GM21390 (cell line): ENCODE measurements around the gene MICOS13.
"Not testable (repeated sequence)": the region's sequence is repeated elsewhere in the genome, so short reads cannot be mapped to it uniquely, and the experiment has no call there.

Experiments
- ATAC-seq: cut with Tn5 transposase; IDR thresholded peaks from one replicate; pipeline ENCODE4 v1.9.1; 2021; ENCODE audit not compliant: unreplicated experiment

MICOS13 gene

DNA sequence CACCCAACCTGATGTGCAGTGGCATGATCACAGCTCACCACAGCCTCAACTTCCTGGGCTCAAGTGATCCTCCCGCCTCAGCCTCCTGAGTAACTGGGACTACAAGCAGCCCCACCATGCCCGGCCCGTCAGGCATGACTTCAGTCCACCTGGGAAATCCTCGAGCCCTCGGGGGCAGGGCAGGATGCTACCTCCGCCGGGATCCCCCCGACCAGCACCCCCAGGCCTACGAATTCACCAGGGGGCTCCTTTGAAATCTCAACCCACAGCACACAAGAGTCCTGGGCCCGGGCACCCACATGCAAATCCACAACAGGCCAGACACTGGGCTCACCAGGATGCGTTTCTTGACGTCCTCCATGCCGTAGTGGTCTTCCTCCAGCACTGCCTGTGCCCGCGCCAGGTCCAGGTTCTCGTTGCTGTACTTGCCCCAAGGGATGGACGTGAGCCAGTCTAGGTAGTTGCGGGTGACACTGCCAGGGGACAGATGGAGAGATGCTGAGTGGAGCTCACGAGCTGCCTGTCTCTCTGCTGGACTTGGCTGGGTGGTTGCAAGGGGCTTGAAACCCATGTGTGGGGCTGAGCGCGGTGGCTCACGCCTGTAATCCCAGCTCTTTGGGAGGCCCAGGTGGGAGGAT is 20.3 kb upstream of the MICOS13 start:
- no peak for ATAC-seq

GRCh38 chr19:5698635-5699422 is 18.5 kb upstream of the MICOS13 start:
- no peak for ATAC-seq

DNA sequence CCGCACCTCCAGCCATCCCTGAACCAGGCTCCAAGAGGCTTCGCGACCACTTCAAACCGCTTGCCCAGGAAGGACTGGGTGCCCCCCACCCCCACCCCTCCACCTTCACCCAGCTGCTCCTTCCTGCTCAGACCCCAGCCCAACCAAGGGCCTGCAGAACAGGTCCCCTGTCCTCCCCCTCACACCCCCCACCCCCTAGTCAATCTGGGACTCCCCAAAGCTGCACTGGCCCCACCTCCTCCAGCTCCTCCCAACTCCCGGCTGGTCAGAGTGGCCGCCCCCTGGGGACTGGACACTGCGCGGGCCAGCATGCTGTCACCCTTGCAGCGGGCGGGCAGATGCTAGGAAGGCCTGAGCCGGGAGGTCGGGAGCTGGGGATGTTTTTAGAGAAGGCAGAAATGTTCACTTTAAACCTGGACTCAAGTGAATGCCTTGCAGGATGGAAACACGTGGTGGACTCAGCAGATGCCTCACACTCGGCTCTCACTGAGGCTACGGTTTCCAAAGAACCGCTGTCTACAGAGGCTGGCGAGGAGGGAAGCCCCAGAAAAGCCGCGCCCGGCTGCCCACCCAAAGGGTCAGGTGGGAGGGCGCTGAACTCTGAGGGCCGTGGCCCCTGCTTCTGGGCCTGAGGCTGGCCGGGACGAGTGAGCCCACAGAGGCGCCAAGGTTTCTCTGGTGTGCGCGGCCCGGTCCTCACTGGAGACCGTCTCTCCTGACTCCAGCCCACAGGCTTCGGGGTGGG is 17.7 kb upstream of the MICOS13 start:
- no peak for ATAC-seq

GRCh38 chr19:5697022-5697889 is 16.9 kb upstream of the MICOS13 start:
- no peak for ATAC-seq

DNA sequence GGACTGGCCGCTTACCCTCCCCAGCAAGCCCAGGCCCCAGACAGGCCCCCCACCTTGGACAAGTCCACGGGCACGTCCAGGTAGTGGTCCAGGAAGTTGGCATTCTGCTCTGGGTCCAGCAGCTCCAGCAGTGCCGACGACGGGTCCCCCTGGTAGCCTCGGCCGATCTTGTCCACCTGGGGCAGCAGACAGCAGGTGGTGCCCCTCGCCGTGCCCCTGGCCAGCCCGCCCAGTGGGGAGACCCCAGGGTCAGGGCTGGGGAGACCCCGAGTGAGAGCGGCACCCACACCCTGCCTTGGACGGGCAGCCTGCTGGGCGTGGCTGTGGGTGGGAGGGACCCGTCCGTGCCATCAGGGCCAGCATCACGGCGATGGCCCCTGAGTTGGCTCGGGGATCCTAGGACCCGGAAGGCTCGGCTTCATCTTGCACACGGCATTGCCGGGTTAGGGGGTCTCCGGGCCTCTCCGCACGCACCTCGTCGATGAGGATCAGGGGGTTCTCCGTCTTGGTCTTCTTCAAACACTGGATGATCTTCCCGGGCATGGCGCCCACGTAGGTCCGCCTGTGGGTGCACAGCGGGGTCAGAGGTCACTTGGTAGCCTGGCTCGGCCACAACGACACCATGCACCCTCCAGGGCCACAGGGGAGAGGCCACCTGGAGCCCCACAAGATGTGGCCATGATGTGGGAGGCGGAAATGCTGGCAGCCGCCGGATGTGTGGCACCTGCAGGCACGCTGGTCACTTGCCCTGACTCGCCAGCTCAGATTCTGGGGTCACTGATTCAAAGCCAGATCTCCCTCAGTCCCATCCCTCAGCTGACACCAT is 16.1 kb upstream of the MICOS13 start:
- ATAC-seq, result no peak

- no peak for ATAC-seq
Measured at GRCh38 chr19:5695649-5696195, 15.4 kb upstream of the MICOS13 start.

GRCh38 chr19:5694956-5695648 is 14.8 kb upstream of the MICOS13 start:
- ATAC-seq, result no peak

GRCh38 chr19:5694167-5694955 is 14.0 kb upstream of the MICOS13 start:
- no peak for ATAC-seq

DNA sequence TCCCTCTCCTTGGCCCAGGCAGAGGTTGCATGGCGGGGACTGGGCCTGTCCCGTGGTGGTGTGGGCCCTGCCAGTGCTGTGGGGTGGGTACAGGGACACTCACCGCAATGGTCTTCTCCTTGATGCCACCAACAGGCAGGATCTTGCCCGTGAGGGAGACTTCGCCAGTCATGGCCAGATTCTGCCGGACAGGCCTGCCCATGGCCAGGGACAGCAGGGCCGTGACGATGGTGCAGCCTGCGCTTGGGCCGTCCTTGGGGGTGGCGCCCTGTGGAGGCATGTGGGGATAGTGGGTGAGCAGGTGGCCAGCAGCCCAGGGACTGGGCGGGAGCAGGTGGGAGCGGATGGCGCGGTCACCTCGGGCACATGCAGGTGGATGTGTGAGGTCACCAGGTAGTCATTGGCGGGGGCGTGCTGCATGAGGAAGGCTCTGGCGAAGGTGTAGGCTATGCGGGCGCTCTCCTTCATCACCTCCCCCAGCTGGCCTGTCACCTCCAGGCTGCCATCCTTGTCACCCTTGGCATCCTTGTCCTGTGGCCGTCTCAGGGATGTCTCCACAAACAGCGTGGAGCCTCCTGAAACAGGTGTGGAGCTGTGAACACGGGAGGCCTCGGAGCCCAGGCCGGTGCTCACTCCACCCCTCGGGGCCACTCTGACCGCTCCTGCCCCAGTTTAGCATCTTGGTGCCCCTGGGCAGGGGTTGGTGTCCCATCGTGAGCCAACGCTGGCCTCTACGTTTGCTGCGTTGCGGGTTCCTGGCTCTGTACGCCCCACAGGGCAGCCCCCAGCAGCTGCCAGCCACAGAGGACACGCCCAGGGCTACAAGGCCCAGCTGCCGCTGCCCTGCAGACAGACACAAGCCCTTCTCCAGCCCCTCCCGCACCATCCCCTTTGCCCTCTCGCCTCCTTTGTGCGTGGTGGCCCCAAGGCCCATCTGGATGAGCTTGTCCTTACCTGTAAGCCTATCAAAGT is 13.2 kb upstream of the MICOS13 start:
- no peak for ATAC-seq

DNA sequence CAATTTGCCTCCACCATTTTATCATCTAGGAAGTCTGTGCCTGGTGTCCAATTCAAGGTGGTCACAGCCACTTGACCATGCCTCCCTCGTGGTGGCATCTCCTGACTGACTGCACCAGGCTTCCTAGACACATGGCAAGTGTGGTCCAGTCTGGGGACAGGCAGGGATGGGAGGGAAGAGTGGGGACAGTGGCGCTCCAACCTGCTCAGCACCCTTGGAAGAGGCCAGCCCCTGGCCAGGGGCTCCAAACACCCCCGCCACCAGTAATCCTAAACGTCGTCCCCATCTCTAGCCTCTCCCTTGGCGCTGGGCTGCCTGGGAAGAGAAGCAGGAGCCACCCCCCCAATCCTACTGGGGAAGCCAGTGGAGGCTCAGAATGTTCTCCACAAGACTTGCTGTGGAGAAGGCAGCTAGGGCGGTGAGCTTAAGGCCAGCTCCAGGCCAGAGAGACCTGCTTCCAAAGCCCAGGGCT is 12.4 kb upstream of the MICOS13 start:
- ATAC-seq, result no peak

DNA sequence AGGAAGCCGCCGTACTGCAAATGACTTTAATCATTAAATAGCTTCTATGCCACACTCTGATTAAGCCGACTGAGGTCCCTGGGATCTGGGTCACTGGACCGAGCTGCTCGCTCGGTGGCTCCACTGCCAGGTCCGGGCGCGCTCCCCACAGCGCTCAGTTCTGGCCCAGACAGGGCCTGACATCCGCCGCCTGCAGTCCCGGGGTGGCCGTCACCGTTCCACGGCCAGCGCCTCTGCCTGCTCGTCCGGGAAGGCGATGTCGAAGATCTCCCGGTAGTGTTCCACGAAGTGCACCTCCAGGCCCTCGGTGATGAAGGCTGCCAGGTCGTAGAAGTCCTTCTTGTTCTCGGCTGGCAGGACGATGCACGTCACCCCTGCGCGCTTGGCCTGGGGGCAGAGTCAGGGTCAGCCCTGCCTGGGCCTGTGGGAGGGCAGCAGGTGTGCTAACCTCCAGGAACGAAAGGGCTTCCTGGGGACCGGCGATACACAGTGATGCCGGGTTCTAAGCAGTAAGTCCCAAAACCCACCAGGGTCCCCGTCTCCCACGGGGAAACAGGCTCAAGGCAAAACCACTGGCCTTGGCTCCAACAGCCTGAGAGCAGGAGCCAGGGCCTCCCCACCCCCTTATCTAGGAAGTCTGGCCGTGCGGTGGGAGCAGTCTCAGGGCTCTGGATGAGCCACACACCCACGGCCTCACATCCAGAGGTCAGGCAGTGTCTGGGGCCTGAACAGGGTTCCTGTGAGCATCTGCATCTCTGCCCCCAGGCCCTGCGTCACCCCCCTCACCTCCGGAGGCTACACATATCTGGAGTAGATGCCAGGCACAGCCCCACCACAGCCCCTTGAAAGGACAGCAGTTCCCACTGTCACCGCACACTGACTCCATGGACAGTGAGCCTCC is 11.8 kb upstream of the MICOS13 start:
- ATAC-seq, result no peak

DNA sequence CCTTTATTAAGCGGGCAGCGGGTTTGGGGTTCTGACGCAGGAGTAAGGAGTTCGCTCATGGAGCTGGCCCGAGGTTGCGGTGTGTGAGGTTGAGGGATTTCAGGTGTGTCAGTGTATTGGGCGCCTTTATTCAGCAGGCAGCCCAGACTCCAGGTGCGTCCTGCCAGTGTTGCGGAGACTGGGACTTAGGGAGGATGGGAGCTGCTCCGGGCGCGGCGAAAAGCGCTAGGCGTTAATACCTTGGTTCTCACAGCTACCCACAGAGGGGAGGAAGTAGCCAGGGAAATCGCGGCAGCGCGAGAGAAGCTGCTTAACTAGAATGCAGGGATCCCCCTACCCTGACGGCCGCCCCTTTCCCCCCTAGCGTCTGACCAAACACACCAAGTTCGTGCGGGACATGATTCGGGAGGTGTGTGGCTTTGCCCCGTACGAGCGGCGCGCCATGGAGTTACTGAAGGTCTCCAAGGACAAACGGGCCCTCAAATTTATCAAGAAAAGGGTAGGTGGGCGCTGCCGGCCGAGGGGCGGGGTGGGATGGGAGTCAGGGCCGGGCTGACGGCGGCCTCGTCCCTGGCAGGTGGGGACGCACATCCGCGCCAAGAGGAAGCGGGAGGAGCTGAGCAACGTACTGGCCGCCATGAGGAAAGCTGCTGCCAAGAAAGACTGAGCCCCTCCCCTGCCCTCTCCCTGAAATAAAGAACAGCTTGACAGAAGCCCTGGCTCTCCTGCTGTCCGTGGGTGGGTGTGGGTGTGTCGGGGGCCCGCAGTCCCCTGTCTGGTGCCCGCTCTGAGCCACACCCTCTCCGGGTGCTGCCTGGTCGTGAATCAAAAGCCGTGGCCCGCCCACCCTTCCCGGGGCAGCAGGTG is 10.9 kb upstream of the MICOS13 start:
- no peak for ATAC-seq

DNA sequence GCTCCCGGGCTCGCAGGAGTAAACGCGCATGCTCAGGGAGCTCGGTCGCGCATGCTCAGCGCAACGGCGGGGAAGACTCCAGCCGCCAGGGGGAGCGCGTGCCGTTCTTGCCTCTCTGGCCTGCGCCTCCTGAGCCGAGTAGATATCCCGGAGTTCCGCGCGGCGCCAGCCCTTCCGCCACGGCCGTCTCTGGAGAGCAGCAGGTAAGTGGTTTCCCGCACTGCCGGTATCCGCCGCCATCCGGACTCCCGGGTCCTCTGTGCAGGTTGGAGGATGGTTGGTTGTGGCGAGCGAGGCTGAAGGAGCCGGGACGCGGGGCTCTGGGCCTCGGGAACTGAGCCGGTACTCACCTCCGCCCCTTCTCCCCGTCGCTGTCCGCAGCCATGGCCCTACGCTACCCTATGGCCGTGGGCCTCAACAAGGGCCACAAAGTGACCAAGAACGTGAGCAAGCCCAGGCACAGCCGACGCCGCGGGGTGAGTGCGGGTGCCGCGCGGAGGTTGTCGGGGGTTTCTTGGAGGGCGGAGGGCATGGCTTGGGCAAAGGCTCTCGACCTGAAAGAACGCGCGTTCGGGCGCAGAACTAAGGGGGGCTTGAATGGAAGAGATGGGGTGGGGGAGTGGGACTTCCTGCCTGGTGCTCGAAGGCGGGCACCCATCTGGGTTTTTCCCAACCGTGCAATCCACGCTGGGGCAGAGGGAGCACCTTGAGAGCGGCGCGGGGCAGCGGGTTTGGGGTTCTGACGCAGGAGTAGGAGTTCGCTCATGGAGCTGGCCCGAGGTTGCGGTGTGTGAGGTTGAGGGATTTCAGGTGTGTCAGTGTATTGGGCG is 10.0 kb upstream of the MICOS13 start, which contains the start of gene RPL36:
TSS of gene RPL36 (plus strand) at position 171 of the 830 bp plus-strand sequence. CDS start at position 384, 213 bp downstream.
- peak; percentile 25 for ATAC-seq

- not testable (repeated sequence) for ATAC-seq
Measured at GRCh38 chr19:5688262-5688881, 8.1 kb upstream of the MICOS13 start.
